Cardiac muscle cell (in vitro differentiated cells and primary cell): ENCODE measurements around the gene WNT3. TPM values are rescaled to one million over a fixed set of nuclear protein-coding genes. Genes with fewer than 3 reads are reported as not detected.

Experiments used
- DNase-seq, 2 donors: peaks; one replicate each; pipeline versions ENCODE4 v3.0.0 to v3.0.0-alpha.2; 2010 to 2017; ENCODE audit warnings: low read depth in 1 of 2, low spot score in 1 of 2
- H3K27ac ChIP-seq: fragments of 200-600 bp; sonication (generic); 2 replicates; pipeline ENCODE4 v1.5.1; 2016
- H3K27me3 ChIP-seq: fragments of 200-600 bp; sonication (generic); 2 replicates; pipeline ENCODE4 v1.6.0; 2016; ENCODE audit warnings: control low read depth
- H3K36me3 ChIP-seq: fragments of 200-600 bp; sonication (generic); 2 replicates; pipeline ENCODE4 v1.5.1; 2016; ENCODE audit warnings: control low read depth
- H3K4me1 ChIP-seq: fragments of 200-600 bp; sonication (generic); 2 replicates; pipeline ENCODE4 v1.8.1; 2017; ENCODE audit warnings: low read depth, mild to moderate bottlenecking, mixed run types
- H3K4me3 ChIP-seq: fragments of 200-600 bp; sonication (generic); 2 replicates; pipeline ENCODE4 v1.5.1; 2016; ENCODE audit warnings: mild to moderate bottlenecking
- H3K9me3 ChIP-seq: fragments of 200-600 bp; sonication (generic); 2 replicates; pipeline ENCODE4 v1.5.1; 2017; ENCODE audit warnings: low read depth, mild to moderate bottlenecking, control low read depth
- CTCF ChIP-seq: IDR thresholded peaks from 2 replicates; pipeline ENCODE4 v1.5.1; 2012; ENCODE audit warnings: low read depth, mild to moderate bottlenecking, low read length
- polyA plus RNA-seq: library from polyadenylated mRNA; unstranded; fragments of >200 nt; fragmentation: Nextera tagmentation; extraction: Ambion mirVana; gene quantifications from 2 replicates; pipeline ENCODE4 v1.2.1, GENCODE V29; 2016
- total RNA-seq: library from RNA; depleted of rRNA; stranded (reverse); fragments of >200 nt; gene quantifications from 2 replicates; pipeline ENCODE4 v1.2.3, GENCODE V29; 2016

WNT3 gene
- total and polyA plus RNA-seq, 2 experiments from 2014 or later = 5.8 to 7.3 TPM

GRCh38 chr17:46773676-46774075 lies 44.8 kb downstream of the WNT3 start:
- Histone ChIP-seq H3K36me3 (no peaks in the 10 kb centered on the region), H3K27ac (no peak overlapping the region), H3K9me3 (no peaks in the 10 kb centered on the region), H3K4me3 (no peak overlapping the region), H3K4me1 (no peaks in the 10 kb centered on the region), H3K27me3 (no peaks in the 10 kb centered on the region)
- no peak for DNase-seq
- TF ChIP-seq CTCF = no peak

DNA sequence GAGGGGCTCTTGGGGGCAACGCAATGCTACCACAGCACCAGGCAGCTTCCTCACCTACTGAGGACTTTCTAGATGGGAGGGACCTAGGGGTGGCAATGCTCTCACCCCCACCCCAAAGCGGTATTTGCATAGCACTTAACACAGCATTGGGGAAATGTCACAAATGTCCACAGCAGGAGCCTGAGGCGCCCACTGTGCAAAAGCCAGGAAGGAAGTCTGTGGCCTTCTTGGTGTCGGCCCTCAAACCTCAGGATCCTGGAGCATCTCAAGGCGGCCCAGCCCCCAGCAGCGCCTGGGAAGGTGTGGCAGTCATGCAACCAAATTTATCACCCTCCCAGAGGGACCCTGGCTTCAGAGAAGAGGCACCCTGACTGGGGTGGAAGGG lies 45.3 kb downstream of the WNT3 start:
- no peak for DNase-seq
- Histone ChIP-seq H3K4me3 (no peak overlapping the region), H3K27me3 (no peaks in the 10 kb centered on the region)

DNA sequence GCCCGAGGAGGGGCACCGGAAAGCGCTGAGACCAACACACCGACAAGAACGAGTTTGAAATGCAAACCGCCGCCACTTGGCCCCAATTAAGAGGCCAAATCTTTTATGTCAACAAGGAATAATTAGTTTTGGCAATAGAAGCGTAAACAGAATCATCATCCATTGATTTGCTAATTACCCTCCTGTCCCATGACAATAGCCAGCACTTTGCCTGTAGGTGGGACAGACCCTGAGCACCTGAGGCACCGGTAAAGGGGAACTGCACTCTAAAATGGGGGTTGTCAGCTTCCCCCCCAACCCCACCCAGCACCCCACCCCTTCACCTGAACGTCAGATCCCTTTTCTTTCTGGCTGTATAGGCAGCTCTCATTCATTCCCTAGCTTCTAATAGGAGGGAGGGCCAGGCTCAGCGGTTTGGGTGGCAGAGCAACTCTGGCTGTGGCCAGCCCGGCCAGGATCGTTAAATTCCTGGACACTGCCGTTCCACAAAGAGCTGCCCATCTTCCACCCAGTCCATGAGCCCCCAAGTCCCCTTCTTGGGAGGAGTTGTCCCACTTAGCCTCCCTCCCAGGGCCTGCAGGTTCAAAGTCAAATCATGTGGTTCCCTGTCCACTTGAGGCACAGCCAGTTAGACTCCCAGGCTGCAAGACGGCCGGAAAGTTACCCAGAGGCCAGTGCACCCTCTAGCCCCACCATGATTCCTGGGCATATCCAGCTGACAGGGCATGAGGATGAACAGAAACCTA lies 45.8 kb downstream of the WNT3 start:
- Histone ChIP-seq H3K4me1 (no peaks in the 10 kb centered on the region), H3K4me3 (peak overlapping the region; percentile 44), H3K27me3 (no peaks in the 10 kb centered on the region), H3K9me3 (no peaks in the 10 kb centered on the region), H3K36me3 (no peaks in the 10 kb centered on the region), H3K27ac (no peak overlapping the region)
- no peak for TF ChIP-seq CTCF
- DNase-seq = peak in 1 of 2 donors; percentile 40

More for the DNA sequence above, 45.3 kb downstream of the WNT3 start:
- no peaks in the 10 kb centered on the region for H3K4me1 ChIP-seq
- no peak for TF ChIP-seq CTCF
- H3K9me3 ChIP-seq = no peaks in the 10 kb centered on the region
- no peak overlapping the region for H3K27ac ChIP-seq
- no peaks in the 10 kb centered on the region for H3K36me3 ChIP-seq

- H3K4me3 ChIP-seq = peak overlapping the region; percentile 47
- H3K9me3 ChIP-seq = no peaks in the 10 kb centered on the region
- no peaks in the 10 kb centered on the region for H3K27me3 ChIP-seq
- peak overlapping the region; percentile 60 for H3K27ac ChIP-seq
- no peak for TF ChIP-seq CTCF
- peak; percentile 46 to 75 for DNase-seq
- no peaks in the 10 kb centered on the region for H3K4me1 ChIP-seq
- no peaks in the 10 kb centered on the region for H3K36me3 ChIP-seq
Observed at GRCh38 chr17:46771561-46772474, 46.7 kb downstream of the WNT3 start.

GRCh38 chr17:46770818-46771560 lies 47.5 kb downstream of the WNT3 start:
- no peaks in the 10 kb centered on the region for H3K4me1 ChIP-seq
- H3K9me3 ChIP-seq = no peaks in the 10 kb centered on the region
- H3K27me3 ChIP-seq = no peaks in the 10 kb centered on the region
- peak overlapping the region; percentile 47 for H3K4me3 ChIP-seq
- peak overlapping the region; percentile 60 for H3K27ac ChIP-seq
- no peaks in the 10 kb centered on the region for H3K36me3 ChIP-seq
- TF ChIP-seq CTCF = no peak
- DNase-seq = peak; percentile 52 to 72
